PC-3 (cell line): ENCODE measurements around the gene PLEKHG2. TPM values are rescaled to one million over a fixed set of nuclear protein-coding genes. Genes with fewer than 3 reads are reported as not detected.
A peak's percentile ranks its signal among the peaks of the same experiment; 100 is the strongest.

Experiments
- ATAC-seq: fragments of 200-7000 bp; cut with Tn5 transposase; 2 replicates; pipeline ENCODE4 v1.9.1; 2020; ENCODE audit warnings: mild to moderate bottlenecking, moderate library complexity
- BruUV-seq: library from RNA; stranded (reverse); fragments of 400-500 nt; replicated peaks from 2 replicates; lab custom pipeline; 2021; lab: Mats Ljungman, UMichigan
- CTCF ChIA-PET: fragments of 300-600 bp; sonication (Branson Sonifier 250); formaldehyde crosslinking; loops from one replicate; lab custom pipeline; 2022; ENCODE audit warnings: antibody characterized with exemption; lab: Charles Lee
- POLR2A ChIA-PET: fragments of 300-600 bp; sonication (Branson Sonifier 250); formaldehyde crosslinking; loops from one replicate; lab custom pipeline; 2022; ENCODE audit warnings: antibody characterized with exemption; ENCODE audit not compliant: unreplicated experiment; lab: Charles Lee
- DNase-seq: peaks from one replicate; pipeline ENCODE4 v3.0.0-alpha.2; 2015
- H2AFZ ChIP-seq: fragments of 300-600 bp; sonication (generic); 2 replicates; pipeline ENCODE4 v1.6.0; 2016; ENCODE audit warnings: antibody characterized with exemption, low read length
- H3F3A ChIP-seq: fragments of 300-600 bp; sonication (generic); one replicate; pipeline ENCODE4 v1.6.0; 2017; ENCODE audit warnings: antibody characterized with exemption, low read length, control low read depth, mild to moderate bottlenecking; ENCODE audit not compliant: unreplicated experiment
- H3K27ac ChIP-seq: fragments of 300-600 bp; sonication (generic); 2 replicates; pipeline ENCODE4 v1.5.1; 2016; ENCODE audit warnings: mild to moderate bottlenecking, low read length
- H3K27me3 ChIP-seq: fragments of 300-600 bp; sonication (generic); 2 replicates; pipeline ENCODE4 v1.6.1; 2016; ENCODE audit warnings: low read length, mixed read lengths
- H3K36me3 ChIP-seq: fragments of 300-600 bp; sonication (generic); 2 replicates; pipeline ENCODE4 v1.6.1; 2016; ENCODE audit warnings: low read depth, mixed run types, low read length, mixed read lengths
- H3K4me1 ChIP-seq: fragments of 300-600 bp; sonication (generic); 2 replicates; pipeline ENCODE4 v1.5.1; 2016; ENCODE audit warnings: low read length; ENCODE audit not compliant: insufficient read depth
- H3K4me2 ChIP-seq: fragments of 300-600 bp; sonication (generic); 2 replicates; pipeline ENCODE4 v1.6.0; 2016; ENCODE audit warnings: low read length
- H3K4me3 ChIP-seq: fragments of 300-600 bp; sonication (generic); 2 replicates; pipeline ENCODE4 v1.5.1; 2016; ENCODE audit warnings: mild to moderate bottlenecking, low read length, mixed read lengths
- H3K79me2 ChIP-seq: fragments of 300-600 bp; sonication (generic); 2 replicates; pipeline ENCODE4 v1.6.1; 2017; ENCODE audit warnings: low read length, mixed read lengths
- H3K9ac ChIP-seq: fragments of 300-600 bp; sonication (generic); 2 replicates; pipeline ENCODE4 v1.6.0; 2016; ENCODE audit warnings: mild to moderate bottlenecking, low read length
- H3K9me2 ChIP-seq: fragments of 300-600 bp; sonication (generic); replicated peaks from 2 replicates; pipeline ENCODE4 v1.6.1; 2016; ENCODE audit warnings: mixed run types, low read length, mixed read lengths
- H3K9me3 ChIP-seq: fragments of 300-600 bp; sonication (generic); 2 replicates; pipeline ENCODE4 v1.6.1; 2016; ENCODE audit warnings: low read length, mixed read lengths
- H4K20me1 ChIP-seq: fragments of 300-600 bp; sonication (generic); 2 replicates; pipeline ENCODE4 v1.6.1; 2016; ENCODE audit warnings: low read length, mixed read lengths
- CTCF ChIP-seq: fragments of 300-600 bp; sonication (generic); conservative IDR thresholded peaks from 2 replicates; pipeline ENCODE4 v1.5.1; 2017; ENCODE audit warnings: antibody characterized with exemption, low read depth, mild to moderate bottlenecking, low read length
- EZH2 ChIP-seq: fragments of 300-600 bp; sonication (generic); IDR thresholded peaks from one replicate; pipeline ENCODE4 v1.6.1; 2017; ENCODE audit warnings: antibody characterized with exemption, mild to moderate bottlenecking, low read length; ENCODE audit not compliant: unreplicated experiment
- EZH2phosphoT487 ChIP-seq: fragments of 300-600 bp; sonication (generic); IDR thresholded peaks from 2 replicates; pipeline ENCODE4 v1.6.1; 2018; ENCODE audit warnings: mild to moderate bottlenecking, antibody characterized with exemption, low read length, borderline replicate concordance
- intact Hi-C: fragments of 100-400 bp; cut with micrococcal nuclease; formaldehyde crosslinking; loops from 2 replicates; pipeline ENCODE4 v1.9.0; 2023
- total RNA-seq: library from RNA; depleted of rRNA; stranded (reverse); fragments of >200 nt; gene quantifications from 2 replicates; pipeline ENCODE4 v1.2.3, GENCODE V29; 2014

PLEKHG2 gene
- total RNA-seq, 1 experiment from 2014 or later, result 8.3 TPM

GRCh38 chr19:39472746-39473442 lies 60.4 kb downstream of the PLEKHG2 start:
- Histone ChIP-seq H3K9ac (no peak overlapping the region), H3K4me2 (no peak overlapping the region), H3K9me2 (no peaks in the 10 kb centered on the region), H3K4me3 (no peak overlapping the region), H3K36me3 (peaks cover 34% of the 10 kb centered on the region; the same call in 1 of the 2 replicates), H3K9me3 (no peaks in the 10 kb centered on the region), H3K79me2 (no peaks in the 10 kb centered on the region), H3K27me3 (no peaks in the 10 kb centered on the region), H2AFZ (no peak overlapping the region), H3K27ac (no peak overlapping the region), H3F3A (no peaks in the 10 kb centered on the region), H3K4me1 (no peaks in the 10 kb centered on the region), H4K20me1 (no peaks in the 10 kb centered on the region)
- DNase-seq, result no peak
- CTCF ChIA-PET, result no interaction called here
- TF ChIP-seq EZH2 (no peak), EZH2phosphoT487 (no peak), CTCF (no peak)
- no TSS peak for BruUV-seq
- no peak for ATAC-seq
- POLR2A ChIA-PET, result no interaction called here
- intact Hi-C loops, result loop anchor here (10.0 kb wide), 1 partner anchor 62 kb away; the partner anchor contains the start of gene EID2B

- Histone ChIP-seq H3K36me3 (peaks cover 30% of the 10 kb centered on the region; the same call in 1 of the 2 replicates), H3K9me3 (no peaks in the 10 kb centered on the region), H3K4me3 (no peak overlapping the region), H3K4me1 (no peaks in the 10 kb centered on the region), H3K79me2 (no peaks in the 10 kb centered on the region), H2AFZ (no peak overlapping the region), H3K4me2 (no peak overlapping the region), H4K20me1 (no peaks in the 10 kb centered on the region), H3K9ac (no peak overlapping the region), H3K9me2 (no peaks in the 10 kb centered on the region), H3K27me3 (no peaks in the 10 kb centered on the region), H3K27ac (no peak overlapping the region), H3F3A (no peaks in the 10 kb centered on the region)
- ChIA-PET POLR2A (no interaction called here), CTCF (interaction anchor here (0.6 kb wide), 2 partner anchors 25 to 38 kb away, joined by 3 read pairs; partner anchors contain the start of genes DLL3 and RPS16)
- DNase-seq (no peak), ATAC-seq (no peak; the same call in 1 of the 2 replicates)
- no TSS peak for BruUV-seq
- TF ChIP-seq EZH2 (no peak), EZH2phosphoT487 (no peak), CTCF (no peak)
- intact Hi-C loops, result loop anchor here (10.0 kb wide), 1 partner anchor 61 kb away; the partner anchor contains the start of gene EID2B
These were observed 61.0 kb downstream of the PLEKHG2 start for GRCh38 chr19:39473443-39473960.

DNA sequence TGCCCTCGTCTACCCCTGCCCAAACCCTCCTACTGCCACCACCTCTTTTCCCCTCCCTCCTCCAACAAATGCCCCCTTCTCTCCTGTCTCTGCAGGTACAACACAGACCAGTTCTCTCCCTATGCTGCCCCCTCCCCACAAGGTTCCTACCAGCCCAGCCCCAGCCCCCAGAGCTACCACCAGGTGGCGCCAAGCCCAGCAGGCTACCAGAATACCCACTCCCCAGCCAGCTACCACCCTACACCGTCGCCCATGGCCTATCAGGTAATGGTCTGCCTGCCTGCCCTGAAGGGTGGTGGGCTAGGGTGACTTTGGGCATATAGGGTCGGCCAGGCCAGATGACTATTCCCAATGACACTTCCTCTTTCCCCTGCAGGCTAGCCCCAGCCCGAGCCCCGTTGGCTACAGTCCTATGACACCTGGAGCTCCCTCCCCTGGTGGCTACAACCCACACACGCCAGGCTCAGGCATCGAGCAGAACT lies 61.7 kb downstream of the PLEKHG2 start:
- intact Hi-C loops, result loop anchor here (10.0 kb wide), 1 partner anchor 61 kb away; the partner anchor contains the start of gene EID2B
- H3K4me3 ChIP-seq, result no peak overlapping the region
- peak; percentile 26 for DNase-seq
- peak; percentile 69 for ATAC-seq
- peak; percentile 77 for TF ChIP-seq CTCF
- no peak for TF ChIP-seq EZH2
- TF ChIP-seq EZH2phosphoT487, result no peak
- no peak overlapping the region for H3K27ac ChIP-seq
- no TSS peak for BruUV-seq
- H3K27me3 ChIP-seq, result no peaks in the 10 kb centered on the region
- no peak overlapping the region for H3K4me2 ChIP-seq
- no peaks in the 10 kb centered on the region for H3F3A ChIP-seq
- POLR2A ChIA-PET, result no interaction called here
- CTCF ChIA-PET, result interaction anchor here (0.6 kb wide), 2 partner anchors 25 to 39 kb away, joined by 3 read pairs; partner anchors contain the start of genes DLL3 and RPS16
- H3K4me1 ChIP-seq, result no peaks in the 10 kb centered on the region
- no peaks in the 10 kb centered on the region for H3K9me3 ChIP-seq
- H3K9ac ChIP-seq, result no peak overlapping the region
- H3K36me3 ChIP-seq, result peaks cover 28% of the 10 kb centered on the region; the same call in 1 of the 2 replicates
- H4K20me1 ChIP-seq, result no peaks in the 10 kb centered on the region
- H3K79me2 ChIP-seq, result no peaks in the 10 kb centered on the region
- no peak overlapping the region for H2AFZ ChIP-seq
- H3K9me2 ChIP-seq, result no peaks in the 10 kb centered on the region
